ENCODE data around the gene WDR7.

DNA sequence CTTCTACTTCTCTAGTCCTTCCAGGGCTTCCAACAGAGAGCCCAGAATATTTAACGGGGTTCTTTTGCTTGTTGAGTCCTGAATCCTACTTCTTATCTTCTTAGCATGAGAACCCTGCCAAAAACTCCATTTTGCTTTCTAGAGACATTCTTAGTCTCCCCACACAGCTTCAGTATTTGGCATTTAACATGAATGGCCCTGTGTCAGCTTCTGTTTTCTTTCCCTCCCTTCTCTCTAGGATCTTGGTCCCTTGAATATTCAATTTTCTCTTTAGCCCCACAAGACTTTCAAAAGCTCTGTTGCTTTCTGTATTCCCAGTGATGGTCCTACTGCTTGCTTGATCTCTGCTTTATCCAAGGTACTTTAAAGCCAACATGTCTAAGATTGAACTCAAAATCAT is 89.5 kb downstream of the WDR7 start:
- TF ChIP-seq, protein P1, sequence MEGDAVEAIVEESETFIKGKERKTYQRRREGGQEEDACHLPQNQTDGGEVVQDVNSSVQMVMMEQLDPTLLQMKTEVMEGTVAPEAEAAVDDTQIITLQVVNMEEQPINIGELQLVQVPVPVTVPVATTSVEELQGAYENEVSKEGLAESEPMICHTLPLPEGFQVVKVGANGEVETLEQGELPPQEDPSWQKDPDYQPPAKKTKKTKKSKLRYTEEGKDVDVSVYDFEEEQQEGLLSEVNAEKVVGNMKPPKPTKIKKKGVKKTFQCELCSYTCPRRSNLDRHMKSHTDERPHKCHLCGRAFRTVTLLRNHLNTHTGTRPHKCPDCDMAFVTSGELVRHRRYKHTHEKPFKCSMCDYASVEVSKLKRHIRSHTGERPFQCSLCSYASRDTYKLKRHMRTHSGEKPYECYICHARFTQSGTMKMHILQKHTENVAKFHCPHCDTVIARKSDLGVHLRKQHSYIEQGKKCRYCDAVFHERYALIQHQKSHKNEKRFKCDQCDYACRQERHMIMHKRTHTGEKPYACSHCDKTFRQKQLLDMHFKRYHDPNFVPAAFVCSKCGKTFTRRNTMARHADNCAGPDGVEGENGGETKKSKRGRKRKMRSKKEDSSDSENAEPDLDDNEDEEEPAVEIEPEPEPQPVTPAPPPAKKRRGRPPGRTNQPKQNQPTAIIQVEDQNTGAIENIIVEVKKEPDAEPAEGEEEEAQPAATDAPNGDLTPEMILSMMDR (conservative IDR thresholded peaks at IDR 0.05; ENCODE audit: low read depth in 2 of 2) = no peak
- TF ChIP-seq ZNF114 (CRISPR knock-in tag; IDR thresholded peaks at IDR 0.05) (no peak), POLR2AphosphoS5 (IDR thresholded peaks at IDR 0.05; ENCODE audit: low read depth) (no peak)
